Left renal pelvis (tissue), 4 donors: ENCODE data around the gene ANP32B. TPM values are rescaled to one million over a fixed set of nuclear protein-coding genes. Genes with fewer than 3 reads are reported as not detected.

ENCODE experiments used
- DNase-seq, 4 donors: peaks; one replicate each; pipeline ENCODE4 v3.0.0-alpha.2; 2013; ENCODE audit warnings: low read depth in 4 of 4, low spot score in 3 of 4
- polyA plus RNA-seq, 4 donors: library from polyadenylated mRNA; unstranded; fragments of 120-200 nt; gene quantifications; one replicate each; pipeline ENCODE4 v1.2.1, GENCODE V29; 2013; ENCODE audit not compliant: insufficient read length in 4 of 4

ANP32B gene
- polyA plus RNA-seq, 4 donors, result 214 to 284 (median 242) TPM

GRCh38 chr9:98020476-98021145, 37.5 kb downstream of the ANP32B start:
- DNase-seq, result no peak

GRCh38 chr9:98021306-98022040, 38.3 kb downstream of the ANP32B start:
- no peak for DNase-seq

- no peak for DNase-seq
Observed at GRCh38 chr9:98022447-98022846, 39.3 kb downstream of the ANP32B start.

DNA sequence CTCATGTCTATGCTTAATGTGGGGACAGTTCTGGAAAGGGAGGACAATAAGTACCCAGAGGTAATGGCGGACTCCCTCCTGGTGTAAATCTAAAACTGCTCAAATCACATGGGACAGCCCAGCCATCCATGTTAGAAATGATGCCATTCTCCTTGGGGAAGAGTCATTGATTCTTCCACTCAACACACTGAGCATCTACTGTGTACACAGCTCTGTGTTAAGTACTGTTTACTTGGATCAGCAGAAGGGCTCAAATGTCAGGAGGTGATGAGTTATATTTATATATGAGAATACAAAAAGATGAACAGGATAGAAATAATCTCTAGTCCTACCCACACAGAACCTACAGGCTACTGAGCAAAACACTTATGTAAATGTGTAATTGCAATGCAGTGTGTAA, 41.6 kb downstream of the ANP32B start:
- DNase-seq, result no peak

GRCh38 chr9:98031169-98031568, 48.0 kb downstream of the ANP32B start:
- no peak for DNase-seq

DNA sequence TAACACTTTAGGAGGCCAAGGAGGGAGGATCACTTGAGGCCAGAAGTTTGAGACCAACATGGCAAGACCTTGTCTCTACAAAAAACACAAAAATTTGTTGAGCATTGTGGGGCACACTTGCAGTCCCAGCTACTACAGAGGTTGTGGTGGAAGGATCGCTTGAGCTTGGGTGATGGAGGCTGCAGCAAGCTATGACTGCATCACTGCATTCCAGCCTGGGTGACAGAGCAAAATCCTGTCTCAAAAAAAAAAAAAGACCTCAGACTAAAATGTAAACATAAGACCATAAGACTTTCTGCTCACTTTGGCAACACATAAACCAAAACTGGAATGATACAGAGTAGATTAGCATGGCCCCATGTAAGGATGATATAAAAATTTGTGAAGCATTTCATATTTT, 48.8 kb downstream of the ANP32B start:
- no peak for DNase-seq

DNA sequence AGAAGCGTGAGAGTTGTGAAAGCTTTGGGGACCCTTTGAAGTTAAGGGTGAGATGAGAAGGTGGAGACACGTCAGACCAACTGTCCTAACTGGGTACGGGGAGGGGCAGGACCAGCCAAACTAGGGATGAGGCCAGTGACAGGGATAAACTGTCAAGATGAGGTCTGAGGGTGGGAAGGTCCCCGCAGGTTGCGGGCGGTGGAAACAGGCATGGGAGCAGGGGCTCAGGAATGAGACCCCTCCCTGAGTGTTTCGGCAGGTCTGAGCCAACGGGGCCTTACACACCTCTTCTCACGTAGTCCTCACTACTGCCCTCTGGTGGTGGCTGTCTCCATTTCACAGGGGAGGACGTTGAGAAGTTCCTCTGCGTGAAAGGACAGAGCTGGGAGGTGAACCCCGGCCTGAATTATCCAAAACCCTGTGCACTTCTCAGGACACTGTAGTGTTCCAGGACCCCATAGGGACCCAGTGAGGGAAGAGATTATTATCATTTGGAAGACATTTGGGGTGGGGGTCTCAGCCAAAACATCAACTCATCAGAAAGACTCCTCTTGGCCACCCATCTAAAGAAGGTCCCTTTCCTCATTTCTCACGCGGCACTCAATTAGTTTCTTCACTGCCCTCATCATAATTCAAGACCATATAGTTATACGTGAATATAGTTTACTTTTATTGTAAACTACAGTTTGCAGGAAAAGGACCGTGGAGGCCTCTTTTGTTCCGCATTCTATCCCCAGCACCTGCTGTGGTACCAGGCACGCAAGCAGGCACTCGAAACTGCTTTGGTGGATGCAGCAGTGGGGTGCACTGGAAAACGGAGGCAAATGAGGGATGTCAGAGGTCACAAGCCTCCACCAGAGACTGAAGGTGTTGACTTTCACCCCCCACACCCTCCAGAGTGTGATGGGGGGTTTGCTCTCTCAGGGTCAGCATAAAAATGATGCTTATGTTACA, 51.7 kb downstream of the ANP32B start:
- DNase-seq, result peak in 2 of 4 donors; percentile 50 to 59

DNA sequence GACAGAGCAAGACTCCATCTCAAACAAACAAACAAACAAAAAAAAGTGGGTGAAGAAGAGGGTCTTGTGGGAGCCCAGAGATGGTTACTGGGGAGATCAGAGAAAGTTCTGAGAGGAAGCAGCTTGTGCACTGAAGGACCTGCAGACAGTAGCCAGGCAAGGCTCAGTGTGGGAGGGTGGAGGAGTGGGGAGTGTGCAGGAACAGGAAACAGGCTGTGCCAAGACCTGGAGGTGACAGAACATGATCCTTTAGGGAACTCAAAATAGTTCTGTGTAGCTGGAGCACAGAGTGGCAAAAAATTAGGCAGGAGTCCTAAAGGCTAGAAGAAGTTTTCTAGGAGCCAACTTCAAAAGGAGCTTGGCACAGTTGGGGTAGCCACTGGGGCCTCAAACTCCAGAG, 54.2 kb downstream of the ANP32B start:
- DNase-seq, result no peak

GRCh38 chr9:98038958-98039357, 55.8 kb downstream of the ANP32B start:
- no peak for DNase-seq

DNA sequence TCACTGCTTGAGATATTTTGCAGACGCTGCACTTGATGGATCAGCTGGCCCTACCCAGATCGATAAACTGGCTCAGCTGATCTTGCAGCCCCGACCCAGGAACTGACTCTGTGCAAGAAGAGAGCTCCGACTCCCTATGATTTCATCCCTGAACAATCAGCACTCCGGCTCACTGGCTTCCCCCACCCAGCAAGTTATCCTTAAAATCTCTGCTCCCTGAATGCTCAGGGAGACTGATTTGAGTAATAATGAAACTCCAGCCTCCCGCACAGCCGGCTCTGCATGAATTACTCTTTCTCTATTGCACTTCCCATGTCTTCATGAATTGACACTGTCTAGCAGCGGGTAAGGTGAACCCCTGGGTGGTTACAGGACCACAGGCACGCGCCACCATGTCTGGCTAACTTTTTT, 56.5 kb downstream of the ANP32B start:
- no peak for DNase-seq

- no peak for DNase-seq
Observed at GRCh38 chr9:98040212-98040611, 57.1 kb downstream of the ANP32B start.

DNA sequence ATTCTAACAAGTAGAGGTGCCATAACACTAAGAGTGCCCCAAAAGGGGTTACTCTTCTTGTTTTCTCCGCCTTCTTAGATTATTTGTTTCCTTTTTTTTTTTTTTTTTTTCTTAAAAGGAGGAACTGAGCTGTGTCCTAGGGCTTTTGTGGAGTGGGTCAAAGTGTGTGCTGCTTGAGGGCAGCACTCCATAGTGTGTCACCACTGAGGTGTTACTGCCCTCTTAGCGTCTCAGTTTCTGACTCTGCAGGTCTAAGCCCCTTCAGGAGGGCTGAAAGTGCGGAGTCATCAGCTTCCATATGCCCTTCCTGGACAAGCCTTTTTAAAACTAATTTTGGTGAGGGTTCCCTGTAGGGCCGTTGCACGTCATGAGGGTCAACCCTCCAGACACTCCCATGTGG, 60.8 kb downstream of the ANP32B start:
- no peak for DNase-seq

DNA sequence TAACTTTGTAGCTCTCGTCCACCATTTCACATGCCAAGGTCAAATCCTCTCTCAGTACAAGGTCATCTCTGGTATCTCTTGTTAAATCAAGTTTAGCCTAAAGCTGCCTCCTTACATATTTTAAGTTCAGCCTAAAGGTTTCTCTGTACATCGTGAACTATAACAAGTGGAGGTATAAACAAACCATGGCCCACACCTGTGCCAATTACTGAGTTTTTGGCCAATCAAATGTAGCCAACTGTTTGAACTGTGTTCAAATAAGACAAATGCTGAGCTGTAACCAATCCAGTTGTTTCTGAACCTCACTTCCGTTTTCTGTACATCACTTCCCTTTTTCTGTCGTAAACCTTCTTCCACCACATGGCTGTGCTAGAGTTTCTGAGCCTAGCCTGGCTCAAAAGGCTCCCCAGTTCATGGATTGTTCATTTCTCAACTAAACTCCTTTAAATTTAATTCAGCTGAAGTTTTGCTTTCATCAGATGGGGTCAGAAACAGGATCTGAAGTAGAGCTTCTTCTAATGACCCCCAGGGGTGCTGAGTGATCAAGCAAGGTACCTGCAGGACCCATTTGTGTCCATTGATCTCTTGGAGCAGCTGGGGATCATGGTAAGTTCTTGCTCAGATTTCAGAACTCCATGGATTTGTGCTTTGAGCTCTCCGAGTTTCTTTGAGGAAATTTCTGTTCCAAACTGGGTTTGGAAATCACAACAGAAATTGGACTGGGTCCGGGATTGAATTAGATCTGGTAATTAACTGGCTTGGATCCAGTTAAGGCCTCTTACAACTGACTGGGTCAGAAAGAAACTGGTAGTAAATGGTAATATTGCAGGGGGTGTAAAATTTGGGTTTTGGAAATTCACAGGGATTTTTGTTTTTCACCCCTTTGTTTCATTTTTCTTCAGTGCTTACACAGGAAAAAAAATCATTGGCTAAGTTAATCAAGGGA, 62.4 kb downstream of the ANP32B start:
- DNase-seq, result no peak

- DNase-seq, result no peak
Observed at GRCh38 chr9:98046180-98046543, 63.0 kb downstream of the ANP32B start.

DNA sequence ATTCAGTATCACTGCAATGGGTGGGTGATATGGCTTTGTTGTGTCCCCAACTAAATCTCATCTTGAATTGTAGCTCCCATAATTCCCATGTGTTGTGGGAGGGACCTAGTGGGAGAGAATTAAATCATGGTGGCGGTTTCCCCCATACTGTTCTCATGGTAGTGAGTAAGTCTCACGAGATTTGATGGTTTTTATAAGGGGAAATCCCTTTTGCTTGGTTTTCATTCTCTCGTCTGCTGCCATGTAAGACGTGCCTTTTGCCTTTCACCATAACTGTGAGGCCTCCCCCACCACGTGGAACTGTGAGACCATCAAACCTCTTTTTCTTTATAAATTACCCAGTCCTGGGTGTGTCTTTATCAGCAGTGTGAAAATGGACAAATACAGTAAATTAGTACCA, 63.9 kb downstream of the ANP32B start:
- no peak for DNase-seq

- no peak for DNase-seq
Observed at GRCh38 chr9:98049288-98050072, 66.3 kb downstream of the ANP32B start.

- DNase-seq, result no peak
Observed at GRCh38 chr9:98050351-98050750, 67.2 kb downstream of the ANP32B start.

DNA sequence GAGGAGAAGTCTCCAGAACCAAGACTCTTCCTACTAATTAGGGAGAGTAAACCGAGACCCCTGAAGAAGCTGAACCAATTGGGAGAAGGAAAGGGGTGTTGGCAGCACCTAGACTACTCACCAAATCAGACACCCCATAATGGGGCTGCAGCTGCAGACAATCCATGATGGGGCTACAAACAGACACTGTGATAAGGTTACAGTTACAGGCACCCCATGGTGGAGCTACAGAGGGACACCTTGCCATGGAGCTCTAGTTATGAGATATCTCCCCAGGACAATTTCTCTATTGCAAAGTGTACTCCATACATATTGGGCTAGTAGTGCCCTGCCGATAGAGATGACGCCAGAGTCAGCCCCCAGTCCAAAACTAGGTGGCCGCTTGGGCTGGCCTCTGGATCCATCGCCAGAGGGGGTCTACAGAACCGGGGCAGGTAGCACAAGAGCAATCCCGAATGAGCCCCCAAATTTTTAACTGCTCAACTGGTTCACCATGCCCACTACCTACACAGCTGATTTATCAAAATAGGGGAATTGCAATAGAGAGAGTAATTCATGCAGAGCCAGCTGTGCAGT, 71.3 kb downstream of the ANP32B start:
- DNase-seq, result no peak
